ENCODE results near the gene USP3.
"Not testable (repeated sequence)": the region's sequence is repeated elsewhere in the genome, so short reads cannot be mapped to it uniquely, and the experiment has no call there.

The USP3 gene

DNA sequence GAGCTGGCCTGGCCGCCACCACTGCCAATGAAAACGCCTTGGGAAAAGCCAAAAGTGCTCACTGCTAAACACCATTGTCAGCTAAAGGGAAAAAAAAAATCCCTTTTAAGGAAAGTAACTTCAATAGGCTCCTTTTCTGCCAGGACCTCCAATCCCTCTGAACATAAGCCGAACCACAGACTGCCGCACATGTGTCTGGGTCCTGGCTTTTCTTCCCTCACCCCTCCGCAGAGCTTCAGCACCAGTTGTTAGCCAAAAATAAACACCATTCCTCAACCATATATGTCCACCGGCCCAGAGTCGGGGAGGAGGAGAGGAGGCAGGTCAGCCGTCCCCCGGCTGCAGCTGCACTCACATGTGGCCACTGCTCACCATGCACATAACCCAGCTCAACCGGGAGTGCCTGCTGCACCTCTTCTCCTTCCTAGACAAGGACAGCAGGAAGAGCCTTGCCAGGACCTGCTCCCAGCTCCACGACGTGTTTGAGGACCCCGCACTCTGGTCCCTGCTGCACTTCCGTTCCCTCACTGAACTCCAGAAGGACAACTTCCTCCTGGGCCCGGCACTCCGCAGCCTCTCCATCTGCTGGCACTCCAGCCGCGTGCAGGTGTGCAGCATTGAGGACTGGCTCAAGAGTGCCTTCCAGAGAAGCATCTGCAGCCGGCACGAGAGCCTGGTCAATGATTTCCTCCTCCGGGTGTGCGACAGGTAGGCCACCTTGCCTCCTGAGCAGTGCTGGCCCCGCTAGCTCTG, 92.8 kb downstream of the USP3 start, which contains the start of gene FBXL22:
Gene FBXL22 (plus strand): TSS at position 350 of the 753 bp plus-strand sequence. CDS start 6 bp downstream, at position 356.
- no peak for DNase-seq

- no peak for DNase-seq
These were observed 93.4 kb downstream of the USP3 start for GRCh38 chr15:63597821-63598220.

DNA sequence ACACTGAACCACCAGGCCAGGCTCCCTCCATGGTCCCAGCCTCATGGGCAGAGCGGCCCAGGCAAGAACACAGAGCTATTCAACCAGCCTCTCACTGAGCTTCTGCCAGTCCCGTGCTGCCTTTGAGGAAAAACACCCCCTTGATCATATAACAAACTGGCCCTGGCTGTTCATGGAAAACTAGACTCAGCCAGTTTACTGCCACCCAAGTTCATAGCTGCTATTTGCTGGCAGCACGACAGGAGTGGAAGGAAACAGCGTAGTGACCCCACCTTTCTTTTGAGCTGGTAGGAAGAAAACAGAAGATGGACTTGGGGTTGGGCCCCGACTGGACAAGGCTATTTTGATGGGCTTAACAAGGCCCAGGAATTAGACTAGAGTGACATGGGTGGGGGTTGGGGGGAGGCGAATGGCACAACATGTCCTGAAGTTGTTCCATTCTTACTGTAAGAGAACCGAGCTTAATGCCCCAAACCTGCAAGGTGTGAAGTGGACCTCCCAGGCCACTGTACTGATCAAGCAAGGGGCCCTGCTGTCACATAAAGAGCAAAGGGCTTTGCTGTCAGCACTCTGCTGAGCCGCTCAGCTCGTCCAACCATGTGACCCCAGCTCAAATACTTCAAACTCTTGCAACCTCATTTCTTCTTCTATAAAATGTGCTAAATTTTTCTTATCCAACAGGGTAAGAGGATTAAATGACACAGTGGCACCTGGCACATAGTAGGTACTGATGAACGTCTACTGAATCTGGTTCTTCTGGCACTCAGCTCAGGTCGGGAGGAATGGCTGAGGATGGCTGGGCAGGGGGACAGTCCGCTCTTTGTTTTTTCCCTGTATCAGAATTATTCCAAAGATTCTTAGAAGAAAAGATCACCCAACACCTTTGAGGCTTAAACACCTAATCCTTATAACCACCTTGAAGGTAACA, 94.3 kb downstream of the USP3 start:
- DNase-seq = peak in 1 of 2 experiments; percentile 4

GRCh38 chr15:63599401-63600000, 95.1 kb downstream of the USP3 start:
- DNase-seq = peak; percentile 19 to 82

GRCh38 chr15:63600001-63600615, 95.7 kb downstream of the USP3 start:
- DNase-seq = peak; percentile 52 to 66

DNA sequence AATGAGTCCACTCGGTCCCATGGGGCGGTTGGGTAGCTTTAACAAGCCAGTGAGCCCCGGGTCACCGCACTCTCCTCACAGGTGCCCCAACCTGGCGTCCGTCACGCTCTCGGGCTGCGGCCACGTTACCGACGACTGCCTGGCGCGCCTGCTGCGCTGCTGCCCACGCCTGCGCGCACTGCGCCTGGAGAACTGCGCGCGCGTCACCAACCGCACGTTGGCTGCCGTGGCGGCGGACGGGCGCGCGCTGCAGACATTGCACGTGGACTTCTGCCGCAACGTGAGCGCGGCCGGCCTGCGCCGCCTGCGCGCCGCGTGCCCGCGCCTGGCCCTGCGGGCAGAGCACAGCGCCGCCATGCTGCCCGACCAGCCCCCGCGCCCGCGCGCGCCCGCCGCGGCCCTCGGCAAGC, 96.2 kb downstream of the USP3 start:
- DNase-seq = peak; percentile 73 to 97

- peak in 1 of 2 experiments; percentile 75 for DNase-seq
These were observed 96.8 kb downstream of the USP3 start for GRCh38 chr15:63601026-63601703.

DNA sequence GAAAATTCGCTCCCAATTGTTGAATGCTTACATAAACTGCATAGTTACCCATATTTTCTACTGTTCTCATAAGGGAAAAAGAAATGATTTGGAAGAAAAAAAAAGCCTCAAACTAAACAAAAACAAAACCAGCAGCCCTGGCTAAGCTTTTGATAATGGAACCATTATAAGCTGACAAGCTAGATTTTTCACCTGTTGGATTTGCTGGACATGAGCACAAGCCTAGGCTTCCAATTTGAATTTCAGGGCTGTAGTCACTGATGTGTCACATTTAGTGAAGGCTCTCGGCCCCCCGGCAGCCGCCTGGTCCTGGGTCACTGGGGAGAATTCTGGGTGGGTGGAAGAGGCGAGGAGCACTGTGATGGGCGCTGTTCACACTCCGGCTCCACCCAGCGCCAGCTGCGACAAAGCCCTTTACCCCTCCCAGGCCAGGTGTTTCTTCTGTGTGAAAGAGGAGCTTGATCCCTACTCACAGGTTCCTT, 97.4 kb downstream of the USP3 start:
- DNase-seq = peak; percentile 53 to 69

GRCh38 chr15:63602595-63602994, 98.2 kb downstream of the USP3 start:
- no peak for DNase-seq

DNA sequence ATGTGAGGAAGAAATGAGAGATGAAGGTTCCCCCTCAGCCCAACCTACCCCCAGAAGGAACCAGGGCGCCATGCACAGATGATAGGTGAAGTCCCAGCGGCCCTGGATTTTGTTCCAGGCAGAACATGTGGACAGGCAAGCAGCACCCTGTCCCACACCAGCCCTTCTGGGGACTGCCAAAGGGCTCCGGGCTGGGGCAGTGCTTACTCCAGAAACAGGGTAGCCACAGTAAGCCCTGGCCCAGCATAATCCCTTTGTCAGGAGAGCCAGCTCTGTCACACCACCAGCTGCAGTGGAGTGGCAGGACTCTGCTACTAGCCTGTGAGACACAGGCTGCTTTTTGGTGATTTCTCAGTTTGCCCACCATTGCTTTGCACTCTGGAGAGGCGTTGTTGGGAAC, 99.1 kb downstream of the USP3 start:
- no peak for DNase-seq

DNA sequence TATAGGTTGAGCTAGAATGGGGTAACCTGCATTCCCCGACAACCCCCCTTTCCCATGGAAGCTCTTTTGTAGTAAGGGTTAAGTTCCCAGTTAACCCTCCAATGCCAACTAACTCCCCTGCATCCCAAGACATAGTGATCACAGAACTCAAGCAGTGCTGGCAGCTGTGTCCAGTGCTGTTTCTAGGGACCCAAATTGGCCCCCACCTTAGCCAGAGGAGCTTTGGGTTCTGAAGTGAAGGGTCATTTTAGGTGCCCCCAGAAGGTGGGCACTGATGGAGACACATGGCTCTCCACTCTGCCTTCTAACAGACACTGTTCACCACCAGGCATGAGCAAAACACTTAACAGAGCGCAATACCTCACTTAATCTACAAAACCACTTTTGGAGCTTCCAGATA, 99.9 kb downstream of the USP3 start:
- DNase-seq = no peak

- DNase-seq = no peak
These were observed 100.6 kb downstream of the USP3 start for GRCh38 chr15:63605036-63605435.

GRCh38 chr15:63605816-63606215, 101.4 kb downstream of the USP3 start:
- DNase-seq = no peak

GRCh38 chr15:63606308-63606707, 101.9 kb downstream of the USP3 start:
- no peak for DNase-seq

DNA sequence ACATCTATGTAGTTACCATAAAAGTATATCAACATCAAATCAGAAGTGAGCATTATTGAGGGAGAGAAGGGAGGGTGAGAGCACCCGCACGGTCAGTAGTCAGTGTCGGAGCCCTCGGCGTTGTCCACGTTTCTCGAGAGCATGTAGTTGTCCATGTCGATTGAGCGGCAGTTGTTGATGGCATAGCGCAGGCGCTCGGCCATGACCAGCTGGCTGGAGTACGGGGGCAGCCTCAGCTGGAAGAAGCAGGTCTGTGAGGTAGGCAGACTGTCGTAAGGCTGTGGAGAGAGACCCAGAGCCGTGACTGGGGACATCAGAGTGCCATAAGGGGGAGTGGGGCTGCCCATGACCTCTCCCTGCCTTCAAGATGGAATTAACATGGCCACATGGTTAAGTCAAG, 104.6 kb downstream of the USP3 start:
- no peak for DNase-seq

DNA sequence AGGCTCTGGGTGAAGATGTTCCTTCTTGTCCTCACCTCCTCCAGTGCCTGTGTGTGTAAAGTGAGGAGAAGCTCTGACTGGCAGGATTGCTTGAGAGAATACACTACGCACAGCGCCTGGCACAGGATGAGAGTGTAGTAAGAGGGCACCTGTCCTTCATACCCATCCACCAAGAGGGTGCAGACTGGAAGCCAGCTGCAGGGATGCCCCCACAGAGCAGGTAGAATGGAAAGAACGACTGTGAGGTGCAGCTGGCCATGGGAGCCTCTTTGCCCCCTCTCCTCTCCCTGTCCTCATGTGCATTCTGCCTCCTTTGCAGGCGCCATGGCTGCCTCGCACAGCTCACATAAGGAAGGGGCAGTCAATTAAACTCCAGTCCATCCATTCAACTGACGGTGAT, 105.1 kb downstream of the USP3 start:
- no peak for DNase-seq

DNA sequence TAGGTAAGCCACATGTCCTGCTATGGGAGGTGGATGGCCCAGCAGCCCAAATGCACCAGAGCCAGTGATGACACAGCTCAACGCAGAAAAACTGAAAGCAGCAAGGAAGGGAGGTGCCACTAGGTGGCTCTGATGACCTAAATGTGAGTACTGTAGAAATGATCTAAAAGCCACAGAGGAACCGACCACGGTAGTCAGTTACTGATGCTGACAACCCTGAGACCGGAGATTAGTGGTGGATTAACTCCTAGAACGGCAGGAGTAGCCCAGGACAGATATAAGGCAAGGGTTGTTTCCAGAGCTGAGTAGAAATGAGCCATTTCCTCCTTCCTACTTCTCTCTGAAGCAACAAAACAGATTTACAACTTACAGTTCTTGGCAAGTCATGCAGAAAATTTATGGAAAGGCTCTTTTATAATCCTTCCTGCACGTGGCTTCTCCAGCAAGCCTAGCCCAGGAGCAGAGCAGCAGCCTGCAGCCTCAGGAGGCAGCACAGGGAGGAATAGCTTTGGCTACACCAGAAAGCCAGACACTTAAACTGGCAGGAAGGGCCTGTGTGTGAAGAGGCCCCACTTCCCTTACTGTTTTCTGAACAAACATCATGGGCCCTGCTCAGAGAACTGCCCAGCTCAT, 105.9 kb downstream of the USP3 start:
- peak; percentile 82 to 93 for DNase-seq

GRCh38 chr15:63611177-63611576, 106.8 kb downstream of the USP3 start:
- DNase-seq = no peak

GRCh38 chr15:63612300-63612699, 107.9 kb downstream of the USP3 start:
- no peak for DNase-seq

- no peak for DNase-seq
These were observed 111.5 kb downstream of the USP3 start for GRCh38 chr15:63615935-63616334.

GRCh38 chr15:63617147-63617546, 112.8 kb downstream of the USP3 start:
- DNase-seq = not testable (repeated sequence)

DNA sequence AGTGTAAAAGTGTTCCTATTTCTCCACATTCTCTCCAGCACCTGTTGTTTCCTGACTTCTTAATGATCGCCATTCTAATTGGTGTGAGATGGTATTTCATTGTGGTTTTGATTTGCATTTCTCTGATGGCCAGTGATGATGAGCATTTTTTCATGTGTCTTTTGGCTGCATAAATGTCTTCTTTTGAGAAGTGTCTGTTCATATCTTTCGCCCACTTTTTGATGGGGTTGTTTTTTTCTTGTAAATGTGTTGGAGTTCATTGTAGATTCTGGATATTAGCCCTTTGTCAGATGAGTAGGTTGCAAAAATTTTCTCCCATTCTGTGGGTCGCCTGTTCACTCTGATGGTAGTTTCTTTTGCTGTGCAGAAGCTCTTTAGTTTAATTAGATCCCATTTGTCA, 113.2 kb downstream of the USP3 start:
- DNase-seq = not testable (repeated sequence)

Data from NCI-H526 (cell line).